Liver (tissue), 9 donors: Measurements from ENCODE around the gene FGD2. TPM values are rescaled to one million over a fixed set of nuclear protein-coding genes. Genes with fewer than 3 reads are reported as not detected.

Experiments
- DNase-seq: peaks from one replicate; pipeline ENCODE4 v3.0.0-alpha.2; 2017; ENCODE audit warnings: low spot score
- H3K27ac ChIP-seq, 2 donors: one replicate each; pipeline ENCODE4 v1.7.0; 2013; ENCODE audit warnings: inconsistent platforms in 2 of 2, low read length in 2 of 2, control low read depth in 1 of 2, low read depth in 1 of 2, mild to moderate bottlenecking in 1 of 2
- H3K27me3 ChIP-seq, 4 donors: one replicate each; pipeline versions ENCODE4 v1.6.1 to v1.7.0; 2013; ENCODE audit warnings: low read length in 3 of 4, inconsistent platforms in 1 of 4, mild to moderate bottlenecking in 1 of 4, moderate library complexity in 1 of 4; ENCODE audit not compliant: control insufficient read depth in 4 of 4, insufficient read depth in 4 of 4
- H3K36me3 ChIP-seq, 4 donors: one replicate each; pipeline versions ENCODE4 v1.6.1 to v1.7.0; 2013; ENCODE audit warnings: low read length in 3 of 4, mild to moderate bottlenecking in 3 of 4, low read depth in 1 of 4, moderate library complexity in 1 of 4; ENCODE audit not compliant: control insufficient read depth in 4 of 4, insufficient read depth in 3 of 4
- H3K4me1 ChIP-seq, 4 donors: one replicate each; pipeline versions ENCODE4 v1.6.1 to v1.7.0; 2013; ENCODE audit warnings: low read length in 3 of 4, mild to moderate bottlenecking in 3 of 4, moderate library complexity in 1 of 4; ENCODE audit not compliant: control insufficient read depth in 4 of 4, insufficient read depth in 4 of 4
- H3K4me3 ChIP-seq, 3 donors: one replicate each; pipeline versions ENCODE4 v1.6.1 to v1.7.0; 2013; ENCODE audit warnings: low read length in 3 of 3, control low read depth in 1 of 3, low read depth in 1 of 3, mild to moderate bottlenecking in 1 of 3
- H3K9ac ChIP-seq, 2 donors: one replicate each; pipeline ENCODE4 v1.7.0; 2013; ENCODE audit warnings: low read length in 2 of 2, mild to moderate bottlenecking in 2 of 2, moderate library complexity in 2 of 2, control low read depth in 1 of 2, low read depth in 1 of 2
- H3K9me3 ChIP-seq, 4 donors: one replicate each; pipeline versions ENCODE4 v1.6.1 to v1.7.0; 2013; ENCODE audit warnings: low read length in 3 of 4; ENCODE audit not compliant: control insufficient read depth in 4 of 4
- EGR1 ChIP-seq, 2 donors: IDR thresholded peaks; 2 replicates each; pipeline ENCODE4 v1.6.1; 2016 to 2018; ENCODE audit warnings: antibody characterized with exemption in 2 of 2, low read depth in 2 of 2
- FOXA1 ChIP-seq: IDR thresholded peaks from 2 replicates; pipeline ENCODE4 v1.6.1; 2016; ENCODE audit warnings: antibody characterized with exemption
- FOXA2 ChIP-seq: IDR thresholded peaks from 2 replicates; pipeline ENCODE4 v1.6.1; 2016; ENCODE audit warnings: antibody characterized with exemption
- GABPA ChIP-seq, 2 donors: IDR thresholded peaks in 1 of 2; conservative IDR thresholded peaks in 1 of 2; 2 replicates each; pipeline ENCODE4 v1.6.1; 2016; ENCODE audit warnings: antibody characterized with exemption in 2 of 2, mild to moderate bottlenecking in 1 of 2, moderate library complexity in 1 of 2
- HNF4A ChIP-seq, 2 donors: conservative IDR thresholded peaks; 2 replicates each; pipeline ENCODE4 v1.6.1; 2016; ENCODE audit warnings: antibody characterized with exemption in 2 of 2, mild to moderate bottlenecking in 2 of 2
- HNF4G ChIP-seq: IDR thresholded peaks from 2 replicates; pipeline ENCODE4 v1.6.1; 2016; ENCODE audit warnings: antibody characterized with exemption
- JUND ChIP-seq, 2 donors: IDR thresholded peaks; 2 replicates each; pipeline ENCODE4 v1.6.1; 2016; ENCODE audit warnings: antibody characterized with exemption in 2 of 2
- NR2F2 ChIP-seq: IDR thresholded peaks from 2 replicates; pipeline ENCODE4 v1.6.1; 2016; ENCODE audit warnings: antibody characterized with exemption
- RAD21 ChIP-seq, 2 donors: IDR thresholded peaks; 2 replicates each; pipeline ENCODE4 v1.6.1; 2016; ENCODE audit warnings: antibody characterized with exemption in 2 of 2, mild to moderate bottlenecking in 2 of 2
- RXRA ChIP-seq, 2 donors: IDR thresholded peaks; 2 replicates each; pipeline ENCODE4 v1.6.1; 2017 to 2018; ENCODE audit warnings: antibody characterized with exemption in 2 of 2, mild to moderate bottlenecking in 1 of 2
- SP1 ChIP-seq: IDR thresholded peaks from 2 replicates; pipeline ENCODE4 v1.6.1; 2018; ENCODE audit warnings: antibody characterized with exemption, mild to moderate bottlenecking
- TAF1 ChIP-seq: conservative IDR thresholded peaks from 2 replicates; pipeline ENCODE4 v1.6.1; 2016; ENCODE audit warnings: antibody characterized with exemption, mild to moderate bottlenecking
- YY1 ChIP-seq: IDR thresholded peaks from 2 replicates; pipeline ENCODE4 v1.6.1; 2016; ENCODE audit warnings: antibody characterized with exemption, mild to moderate bottlenecking
- WGBS: extraction: QIAGEN DNeasy Blood & Tissue Kit; methylation state at CpG from one replicate; pipeline ENCODE4 v1.1.7; 2013; 5-methylcytosine and 5-hydroxymethylcytosine counted together
- polyA plus RNA-seq, 2 donors: library from polyadenylated mRNA; stranded (reverse) in 1 of 2; unstranded in 1 of 2; fragments of 200-250 nt in 1 of 2; fragments of >200 nt in 1 of 2; fragmentation: Nextera tagmentation in 1 of 2; extraction: Ambion mirVana in 1 of 2; gene quantifications; one replicate each; pipeline versions ENCODE4 v1.2.1 to v1.2.3, GENCODE V29; 2013 to 2015
- total RNA-seq, 2 donors: library from RNA; depleted of rRNA; stranded (reverse); fragments of >200 nt; gene quantifications; one replicate each; pipeline ENCODE4 v1.2.3, GENCODE V29; 2014
- TF ChIP-seq, protein P1 (sequence below): IDR thresholded peaks from 2 replicates; pipeline ENCODE4 v1.6.1; 2016; ENCODE audit warnings: antibody characterized with exemption
- TF ChIP-seq, protein P2 (sequence below): fragments of 150-350 bp; IDR thresholded peaks from 2 replicates; pipeline ENCODE4 v1.5.1; 2017; ENCODE audit warnings: improper control_type of control experiment, low read depth, low read length; ENCODE audit not compliant: missing input control
- TF ChIP-seq, protein P3 (sequence below): IDR thresholded peaks from 2 replicates; pipeline ENCODE4 v1.6.1; 2016; ENCODE audit warnings: antibody characterized with exemption
- TF ChIP-seq, protein P4 (sequence below): IDR thresholded peaks from 2 replicates; pipeline ENCODE4 v1.6.1; 2016; ENCODE audit warnings: antibody characterized with exemption
- TF ChIP-seq, protein P5 (sequence below): IDR thresholded peaks from 2 replicates; pipeline ENCODE4 v1.6.1; 2016; ENCODE audit warnings: antibody characterized with exemption, mild to moderate bottlenecking
- donor health status: healthy.
- donor health status: healthy.
- donor health status: healthy.
- donor health status: healthy.
- donor health status: healthy.

FGD2 gene
- total and polyA plus RNA-seq, 4 donors: 4.6 to 24.4 (median 9.1) TPM

DNA sequence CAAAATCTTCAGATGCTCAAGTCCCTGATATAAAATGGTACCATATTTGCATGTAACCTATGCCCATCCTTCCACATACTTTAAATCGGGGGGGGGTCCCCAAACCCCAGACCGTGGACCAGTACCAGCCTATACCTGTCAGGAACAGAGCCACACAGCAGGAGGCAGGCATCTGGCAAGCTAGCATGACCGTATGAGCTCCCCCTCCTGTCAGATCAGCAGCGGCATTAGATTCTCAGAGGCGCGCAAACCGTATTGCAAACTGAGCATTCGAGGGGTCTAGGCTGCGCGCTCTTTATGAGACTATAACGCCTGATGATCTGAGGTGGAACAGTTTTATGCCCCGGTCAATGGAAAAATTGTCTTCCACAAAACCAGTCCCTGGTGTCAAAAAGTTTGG, 30.7 kb downstream of the FGD2 start:
- no peak for DNase-seq
- no peak overlapping the region for H3K27ac ChIP-seq
- 79% methylated on average over 12 of the region's 12 CpGs for WGBS
- no peaks in the 10 kb centered on the region for H3K27me3 ChIP-seq
- no peaks in the 10 kb centered on the region for H3K36me3 ChIP-seq
- TF ChIP-seq, protein P1, sequence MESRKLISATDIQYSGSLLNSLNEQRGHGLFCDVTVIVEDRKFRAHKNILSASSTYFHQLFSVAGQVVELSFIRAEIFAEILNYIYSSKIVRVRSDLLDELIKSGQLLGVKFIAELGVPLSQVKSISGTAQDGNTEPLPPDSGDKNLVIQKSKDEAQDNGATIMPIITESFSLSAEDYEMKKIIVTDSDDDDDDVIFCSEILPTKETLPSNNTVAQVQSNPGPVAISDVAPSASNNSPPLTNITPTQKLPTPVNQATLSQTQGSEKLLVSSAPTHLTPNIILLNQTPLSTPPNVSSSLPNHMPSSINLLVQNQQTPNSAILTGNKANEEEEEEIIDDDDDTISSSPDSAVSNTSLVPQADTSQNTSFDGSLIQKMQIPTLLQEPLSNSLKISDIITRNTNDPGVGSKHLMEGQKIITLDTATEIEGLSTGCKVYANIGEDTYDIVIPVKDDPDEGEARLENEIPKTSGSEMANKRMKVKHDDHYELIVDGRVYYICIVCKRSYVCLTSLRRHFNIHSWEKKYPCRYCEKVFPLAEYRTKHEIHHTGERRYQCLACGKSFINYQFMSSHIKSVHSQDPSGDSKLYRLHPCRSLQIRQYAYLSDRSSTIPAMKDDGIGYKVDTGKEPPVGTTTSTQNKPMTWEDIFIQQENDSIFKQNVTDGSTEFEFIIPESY: no peak
- TF ChIP-seq FOXA1: no peak
- no peak for TF ChIP-seq JUND (IDR thresholded peaks at IDR 0.05)
- no peak for TF ChIP-seq HNF4A (conservative IDR thresholded peaks at IDR 0.05)
- TF ChIP-seq EGR1 (IDR thresholded peaks at IDR 0.05; ENCODE audit: low read depth in 2 of 2): no peak
- no peak for TF ChIP-seq HNF4G
- no peak for TF ChIP-seq RAD21 (IDR thresholded peaks at IDR 0.05)
- no peak for TF ChIP-seq SP1
- no peak overlapping the region for H3K9ac ChIP-seq
- H3K4me3 ChIP-seq: no peak overlapping the region
- peaks cover 0 to 12% (median 5%) of the 10 kb centered on the region in 4 donors for H3K4me1 ChIP-seq
- H3K9me3 ChIP-seq: no peaks in the 10 kb centered on the region

DNA sequence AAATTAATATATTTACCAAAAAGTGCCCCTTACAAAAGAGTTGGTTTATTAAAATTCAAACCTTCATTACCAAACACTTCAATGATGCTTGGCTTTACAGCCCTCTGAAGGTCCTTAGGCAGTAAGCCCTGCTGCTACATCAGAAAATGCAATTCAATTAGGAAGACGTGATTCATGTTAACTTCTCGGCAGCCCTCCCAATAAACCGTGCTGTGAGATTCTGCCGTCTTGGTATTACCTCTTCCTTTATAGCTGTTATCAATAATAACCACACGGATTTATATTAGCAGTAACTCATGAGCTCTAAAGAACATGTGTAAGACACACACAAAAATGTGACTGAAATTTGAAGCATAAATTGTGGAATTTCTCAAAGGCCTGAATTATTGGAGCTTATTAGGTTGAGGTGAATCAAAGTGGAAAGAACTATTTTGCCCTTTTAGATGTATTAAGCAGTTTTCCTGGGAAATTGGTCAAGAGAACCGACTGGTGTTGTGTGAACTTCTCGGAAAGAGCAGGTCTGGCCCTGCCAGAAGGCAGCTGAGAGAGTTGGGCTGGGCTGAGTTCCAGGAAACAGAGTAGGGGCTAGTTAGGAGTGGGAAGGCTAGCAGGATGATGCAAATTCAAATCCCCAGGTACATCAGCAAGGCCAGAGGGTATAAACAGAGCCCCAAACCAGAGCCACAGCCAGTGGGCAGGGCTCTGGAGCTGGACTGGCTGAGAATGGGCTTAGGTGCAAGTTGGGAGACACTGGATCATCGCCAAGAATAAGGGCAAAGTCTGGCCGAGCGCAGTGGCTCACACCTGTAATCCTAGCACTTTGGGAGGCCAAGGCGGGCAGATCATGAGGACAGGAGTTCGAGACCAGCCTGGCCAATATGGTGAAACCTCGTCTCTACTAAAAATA, 33.1 kb downstream of the FGD2 start:
- TF ChIP-seq FOXA2 (peak; percentile 41), EGR1 (IDR thresholded peaks at IDR 0.05; ENCODE audit: low read depth in 2 of 2) (peak; percentile 15 to 91), RXRA (IDR thresholded peaks at IDR 0.05) (peak; percentile 91 to 92), FOXA1 (no peak), NR2F2 (peak; percentile 53), HNF4A (conservative IDR thresholded peaks at IDR 0.05) (peak; percentile 83 to 84), TAF1 (peak; percentile 72), JUND (IDR thresholded peaks at IDR 0.05) (peak; percentile 67 to 78), SP1 (peak; percentile 93), HNF4G (peak; percentile 79), RAD21 (IDR thresholded peaks at IDR 0.05) (peak; percentile 44 to 67), GABPA (IDR thresholded peaks at IDR 0.05 in 1 of 2, conservative IDR thresholded peaks at IDR 0.05 in 1 of 2) (peak in 1 of 2 donors; percentile 52), YY1 (peak; percentile 55)
- TF ChIP-seq, protein P2, sequence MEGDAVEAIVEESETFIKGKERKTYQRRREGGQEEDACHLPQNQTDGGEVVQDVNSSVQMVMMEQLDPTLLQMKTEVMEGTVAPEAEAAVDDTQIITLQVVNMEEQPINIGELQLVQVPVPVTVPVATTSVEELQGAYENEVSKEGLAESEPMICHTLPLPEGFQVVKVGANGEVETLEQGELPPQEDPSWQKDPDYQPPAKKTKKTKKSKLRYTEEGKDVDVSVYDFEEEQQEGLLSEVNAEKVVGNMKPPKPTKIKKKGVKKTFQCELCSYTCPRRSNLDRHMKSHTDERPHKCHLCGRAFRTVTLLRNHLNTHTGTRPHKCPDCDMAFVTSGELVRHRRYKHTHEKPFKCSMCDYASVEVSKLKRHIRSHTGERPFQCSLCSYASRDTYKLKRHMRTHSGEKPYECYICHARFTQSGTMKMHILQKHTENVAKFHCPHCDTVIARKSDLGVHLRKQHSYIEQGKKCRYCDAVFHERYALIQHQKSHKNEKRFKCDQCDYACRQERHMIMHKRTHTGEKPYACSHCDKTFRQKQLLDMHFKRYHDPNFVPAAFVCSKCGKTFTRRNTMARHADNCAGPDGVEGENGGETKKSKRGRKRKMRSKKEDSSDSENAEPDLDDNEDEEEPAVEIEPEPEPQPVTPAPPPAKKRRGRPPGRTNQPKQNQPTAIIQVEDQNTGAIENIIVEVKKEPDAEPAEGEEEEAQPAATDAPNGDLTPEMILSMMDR: no peak
- TF ChIP-seq, protein P1: peak; percentile 73
- TF ChIP-seq, protein P3, sequence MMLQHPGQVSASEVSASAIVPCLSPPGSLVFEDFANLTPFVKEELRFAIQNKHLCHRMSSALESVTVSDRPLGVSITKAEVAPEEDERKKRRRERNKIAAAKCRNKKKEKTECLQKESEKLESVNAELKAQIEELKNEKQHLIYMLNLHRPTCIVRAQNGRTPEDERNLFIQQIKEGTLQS: peak; percentile 98
- TF ChIP-seq, protein P4, sequence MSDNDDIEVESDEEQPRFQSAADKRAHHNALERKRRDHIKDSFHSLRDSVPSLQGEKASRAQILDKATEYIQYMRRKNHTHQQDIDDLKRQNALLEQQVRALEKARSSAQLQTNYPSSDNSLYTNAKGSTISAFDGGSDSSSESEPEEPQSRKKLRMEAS: peak; percentile 97
- TF ChIP-seq, protein P5, sequence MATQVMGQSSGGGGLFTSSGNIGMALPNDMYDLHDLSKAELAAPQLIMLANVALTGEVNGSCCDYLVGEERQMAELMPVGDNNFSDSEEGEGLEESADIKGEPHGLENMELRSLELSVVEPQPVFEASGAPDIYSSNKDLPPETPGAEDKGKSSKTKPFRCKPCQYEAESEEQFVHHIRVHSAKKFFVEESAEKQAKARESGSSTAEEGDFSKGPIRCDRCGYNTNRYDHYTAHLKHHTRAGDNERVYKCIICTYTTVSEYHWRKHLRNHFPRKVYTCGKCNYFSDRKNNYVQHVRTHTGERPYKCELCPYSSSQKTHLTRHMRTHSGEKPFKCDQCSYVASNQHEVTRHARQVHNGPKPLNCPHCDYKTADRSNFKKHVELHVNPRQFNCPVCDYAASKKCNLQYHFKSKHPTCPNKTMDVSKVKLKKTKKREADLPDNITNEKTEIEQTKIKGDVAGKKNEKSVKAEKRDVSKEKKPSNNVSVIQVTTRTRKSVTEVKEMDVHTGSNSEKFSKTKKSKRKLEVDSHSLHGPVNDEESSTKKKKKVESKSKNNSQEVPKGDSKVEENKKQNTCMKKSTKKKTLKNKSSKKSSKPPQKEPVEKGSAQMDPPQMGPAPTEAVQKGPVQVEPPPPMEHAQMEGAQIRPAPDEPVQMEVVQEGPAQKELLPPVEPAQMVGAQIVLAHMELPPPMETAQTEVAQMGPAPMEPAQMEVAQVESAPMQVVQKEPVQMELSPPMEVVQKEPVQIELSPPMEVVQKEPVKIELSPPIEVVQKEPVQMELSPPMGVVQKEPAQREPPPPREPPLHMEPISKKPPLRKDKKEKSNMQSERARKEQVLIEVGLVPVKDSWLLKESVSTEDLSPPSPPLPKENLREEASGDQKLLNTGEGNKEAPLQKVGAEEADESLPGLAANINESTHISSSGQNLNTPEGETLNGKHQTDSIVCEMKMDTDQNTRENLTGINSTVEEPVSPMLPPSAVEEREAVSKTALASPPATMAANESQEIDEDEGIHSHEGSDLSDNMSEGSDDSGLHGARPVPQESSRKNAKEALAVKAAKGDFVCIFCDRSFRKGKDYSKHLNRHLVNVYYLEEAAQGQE: peak; percentile 61
- WGBS: 46% methylated on average over 13 of the region's 13 CpGs
- Histone ChIP-seq H3K4me3 (no peak overlapping the region), H3K36me3 (no peaks in the 10 kb centered on the region), H3K9ac (no peak overlapping the region), H3K9me3 (no peaks in the 10 kb centered on the region), H3K4me1 (peaks cover 0 to 11% (median 5%) of the 10 kb centered on the region in 4 donors), H3K27me3 (no peaks in the 10 kb centered on the region), H3K27ac (peak overlapping the region; percentile 69 to 87)
- DNase-seq: no peak
